Naive thymus-derived CD4-positive, alpha-beta T cell (primary cell): ENCODE measurements around the gene ACP1. TPM values are rescaled to one million over a fixed set of nuclear protein-coding genes. Genes with fewer than 3 reads are reported as not detected.
A peak's percentile ranks its signal among the peaks of the same experiment; 100 is the strongest.

ENCODE experiments used
- ATAC-seq: fragments of 150-1000 bp; cut with Tn5 transposase; 2 replicates; pipeline ENCODE4 v1.10.0; 2021; ENCODE audit warnings: mild to moderate bottlenecking, moderate library complexity
- CTCF ChIA-PET: fragments of 350-600 bp; sonication (Branson Sonifier 250); formaldehyde crosslinking; loops from one replicate; lab custom pipeline; 2021; ENCODE audit warnings: antibody characterized with exemption; lab: Charles Lee
- POLR2A ChIA-PET: fragments of 350-600 bp; sonication (Branson Sonifier 250); formaldehyde crosslinking; loops from one replicate; lab custom pipeline; 2021; ENCODE audit warnings: antibody characterized with exemption, inconsistent platforms; lab: Charles Lee
- DNase-seq, 9 donors: peaks; one replicate each; pipeline versions ENCODE4 v3.0.0 to v3.0.0-alpha.2; 2020 to 2022; ENCODE audit warnings: mixed read lengths in 1 of 9
- H3K27ac ChIP-seq: one replicate; pipeline ENCODE4 v1.7.0; 2013; ENCODE audit warnings: mild to moderate bottlenecking, low read depth, low read length, moderate library complexity
- H3K27me3 ChIP-seq, 2 donors: one replicate each; pipeline ENCODE4 v1.7.0; 2013; ENCODE audit warnings: low read length in 2 of 2, mild to moderate bottlenecking in 2 of 2, moderate library complexity in 2 of 2; ENCODE audit not compliant: control insufficient read depth in 2 of 2, insufficient read depth in 2 of 2
- H3K36me3 ChIP-seq, 3 experiments: 1 replicate in 2 of 3; 2 replicates in 1 of 3; pipeline ENCODE4 v1.7.0; 2013; ENCODE audit warnings: low read length in 3 of 3, mild to moderate bottlenecking in 3 of 3, moderate library complexity in 1 of 3; ENCODE audit not compliant: insufficient read depth in 3 of 3, control insufficient read depth in 2 of 3
- H3K4me1 ChIP-seq, 2 donors: one replicate each; pipeline ENCODE4 v1.7.0; 2013; ENCODE audit warnings: low read length in 2 of 2, mild to moderate bottlenecking in 2 of 2, moderate library complexity in 1 of 2; ENCODE audit not compliant: control insufficient read depth in 2 of 2, insufficient read depth in 2 of 2
- H3K4me3 ChIP-seq: 2 replicates; pipeline ENCODE4 v1.7.0; 2013; ENCODE audit warnings: mild to moderate bottlenecking, low read length
- H3K9me3 ChIP-seq, 3 experiments: 1 replicate in 2 of 3; 2 replicates in 1 of 3; pipeline ENCODE4 v1.7.0; 2013; ENCODE audit warnings: low read length in 3 of 3; ENCODE audit not compliant: control insufficient read depth in 2 of 3
- H3K27ac Mint-ChIP-seq, 9 donors: one replicate each; pipeline ENCODE4 v1.8.0; 2020 to 2022; ENCODE audit warnings: mixed read lengths in 9 of 9, mild to moderate bottlenecking in 8 of 9, moderate library complexity in 5 of 9, inconsistent platforms in 2 of 9
- H3K27me3 Mint-ChIP-seq, 5 donors: one replicate each; pipeline ENCODE4 v1.8.0; 2021 to 2022; ENCODE audit warnings: mixed read lengths in 5 of 5, mild to moderate bottlenecking in 1 of 5
- H3K36me3 Mint-ChIP-seq, 5 donors: one replicate each; pipeline ENCODE4 v1.8.0; 2020 to 2022; ENCODE audit warnings: mixed read lengths in 5 of 5, mild to moderate bottlenecking in 3 of 5, inconsistent platforms in 1 of 5
- H3K4me1 Mint-ChIP-seq, 7 donors: one replicate each; pipeline ENCODE4 v1.8.0; 2020 to 2022; ENCODE audit warnings: mixed read lengths in 7 of 7, mild to moderate bottlenecking in 3 of 7, inconsistent platforms in 1 of 7
- H3K4me3 Mint-ChIP-seq, 10 donors: one replicate each; pipeline ENCODE4 v1.8.0; 2020 to 2022; ENCODE audit warnings: mild to moderate bottlenecking in 10 of 10, mixed read lengths in 10 of 10, moderate library complexity in 6 of 10, inconsistent platforms in 2 of 10
- H3K9me3 Mint-ChIP-seq, 11 donors: one replicate each; pipeline ENCODE4 v1.8.0; 2020 to 2022; ENCODE audit warnings: mixed read lengths in 11 of 11, mild to moderate bottlenecking in 4 of 11, inconsistent platforms in 1 of 11, moderate library complexity in 1 of 11
- intact Hi-C, 2 donors: fragments of 100-400 bp; cut with micrococcal nuclease; formaldehyde crosslinking; loops; one replicate each; pipeline ENCODE4 v1.15.1; 2023
- polyA plus RNA-seq, 2 donors: library from polyadenylated mRNA; unstranded; fragments of 300-500 nt; fragmentation: Illumina TruSeq; gene quantifications; one replicate each; pipeline ENCODE4 v1.2.3, GENCODE V29; 2021
- total RNA-seq, 6 experiments: library from RNA in 5 of 6; stranded (reverse) in 5 of 6; gene quantifications; 1 replicate in 5 of 6; 2 replicates in 1 of 6; pipeline ENCODE4 v1.2.3 and lab custom pipeline; 2021 to 2026

ACP1 gene
- total and polyA plus RNA-seq, 7 experiments from 2014 or later: 61.1 to 199 (median 91.3) TPM

GRCh38 chr2:257842-258241, 6.9 kb upstream of the ACP1 start:
- intact Hi-C loops: no loop called here

GRCh38 chr2:258933-259332, 5.8 kb upstream of the ACP1 start:
- Mint-ChIP-seq H3K27ac (no peak overlapping the region), H3K27me3 (no peaks in the 10 kb centered on the region), H3K9me3 (peaks cover 0 to 27% (median 9%) of the 10 kb centered on the region in 11 donors), H3K4me3 (no peak overlapping the region), H3K36me3 (peaks cover 8 to 37% (median 19%) of the 10 kb centered on the region in 5 donors), H3K4me1 (peaks cover 0 to 27% (median 6%) of the 10 kb centered on the region in 7 donors)
- no peaks in the 10 kb centered on the region for H3K36me3 ChIP-seq
- no peak overlapping the region for H3K27ac ChIP-seq
- DNase-seq (no peak), ATAC-seq (no peak)
- ChIA-PET POLR2A (no interaction called here), CTCF (no interaction called here)
- H3K4me1 ChIP-seq: peaks cover 5 to 8% of the 10 kb centered on the region in 2 donors
- H3K9me3 ChIP-seq: peaks cover 0 to 12% (median 0%) of the 10 kb centered on the region in 3 experiments
- no peaks in the 10 kb centered on the region for H3K27me3 ChIP-seq
- H3K4me3 ChIP-seq: no peak overlapping the region
- intact Hi-C loops: no loop called here

More at GRCh38 chr2:257842-258241, 6.9 kb upstream of the ACP1 start:
- H3K4me1 ChIP-seq: no peaks in the 10 kb centered on the region
- ChIA-PET POLR2A (no interaction called here), CTCF (no interaction called here)
- Mint-ChIP-seq H3K9me3 (peaks cover 0 to 27% (median 9%) of the 10 kb centered on the region in 11 donors), H3K4me1 (peaks cover 0 to 19% (median 4%) of the 10 kb centered on the region in 7 donors), H3K36me3 (peaks cover 8 to 37% (median 19%) of the 10 kb centered on the region in 5 donors), H3K27ac (peak overlapping the region in 1 of 9 donors; percentile 33), H3K4me3 (no peak overlapping the region), H3K27me3 (no peaks in the 10 kb centered on the region)
- DNase-seq: no peak
- no peaks in the 10 kb centered on the region for H3K36me3 ChIP-seq
- H3K9me3 ChIP-seq: peaks cover 0 to 12% (median 0%) of the 10 kb centered on the region in 3 experiments
- ATAC-seq: no peak
- no peaks in the 10 kb centered on the region for H3K27me3 ChIP-seq
- no peak overlapping the region for H3K27ac ChIP-seq
- H3K4me3 ChIP-seq: no peak overlapping the region

DNA sequence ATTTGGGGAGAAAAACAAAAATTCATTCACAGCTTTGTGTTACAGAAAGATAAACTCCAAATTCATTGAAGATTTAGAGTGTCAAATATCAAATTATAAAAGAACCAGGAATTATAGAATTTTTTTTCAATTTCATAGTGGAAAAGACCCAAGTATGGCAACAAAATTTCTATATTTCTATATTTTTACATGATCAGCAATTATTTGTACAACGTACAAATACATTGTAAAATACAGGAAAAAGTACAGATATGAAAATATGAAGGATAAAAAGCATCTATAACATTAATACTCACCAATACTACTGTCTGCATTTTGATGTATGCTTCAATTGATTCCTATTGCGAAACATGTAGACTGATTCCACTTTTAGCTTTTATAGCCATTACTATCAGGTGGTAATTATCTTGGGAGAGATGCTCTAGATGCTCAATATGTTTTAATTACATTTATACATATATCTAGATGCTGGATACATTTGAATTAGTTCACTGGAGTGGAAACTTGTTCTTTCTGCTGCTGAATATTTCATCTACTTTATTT, 4.9 kb upstream of the ACP1 start:
- no peak overlapping the region for H3K27ac ChIP-seq
- ATAC-seq (no peak), DNase-seq (no peak)
- peaks cover 5 to 8% of the 10 kb centered on the region in 2 donors for H3K4me1 ChIP-seq
- no peaks in the 10 kb centered on the region for H3K36me3 ChIP-seq
- Mint-ChIP-seq H3K4me1 (peaks cover 0 to 30% (median 6%) of the 10 kb centered on the region in 7 donors), H3K9me3 (peaks cover 0 to 27% (median 9%) of the 10 kb centered on the region in 11 donors), H3K4me3 (no peak overlapping the region), H3K27me3 (no peaks in the 10 kb centered on the region), H3K36me3 (peaks cover 8 to 37% (median 19%) of the 10 kb centered on the region in 5 donors), H3K27ac (no peak overlapping the region)
- H3K27me3 ChIP-seq: no peaks in the 10 kb centered on the region
- ChIA-PET POLR2A (interaction anchor here (0.8 kb wide), 1 partner anchor 29 kb away, joined by 3 read pairs; no protein-coding TSS in a partner anchor), CTCF (no interaction called here)
- no peak overlapping the region for H3K4me3 ChIP-seq
- peaks cover 0 to 12% (median 0%) of the 10 kb centered on the region in 3 experiments for H3K9me3 ChIP-seq
- intact Hi-C loops: loop anchor here in 1 of 2 donors (5.0 kb wide), 2 partner anchors 177 to 377 kb away; no protein-coding TSS in a partner anchor

- DNase-seq (no peak), ATAC-seq (no peak)
- Histone ChIP-seq H3K4me3 (no peak overlapping the region), H3K27me3 (no peaks in the 10 kb centered on the region), H3K27ac (no peak overlapping the region), H3K4me1 (peaks cover 11 to 14% of the 10 kb centered on the region in 2 donors), H3K36me3 (no peaks in the 10 kb centered on the region), H3K9me3 (peaks cover 0 to 12% (median 0%) of the 10 kb centered on the region in 3 experiments)
- Mint-ChIP-seq H3K4me3 (no peak overlapping the region), H3K36me3 (peaks cover 8 to 37% (median 19%) of the 10 kb centered on the region in 5 donors), H3K9me3 (peaks cover 0 to 27% (median 9%) of the 10 kb centered on the region in 11 donors), H3K27ac (peak overlapping the region in 1 of 9 donors; percentile 51), H3K4me1 (peaks cover 0 to 37% (median 12%) of the 10 kb centered on the region in 7 donors), H3K27me3 (no peaks in the 10 kb centered on the region)
- CTCF ChIA-PET: no interaction called here
- intact Hi-C loops: loop anchor here in 1 of 2 donors (5.0 kb wide), 2 partner anchors 177 to 377 kb away; no protein-coding TSS in a partner anchor
- POLR2A ChIA-PET: interaction anchor here (0.8 kb wide), 2 partner anchors 21 to 29 kb away, joined by 3 read pairs; no protein-coding TSS in a partner anchor
Measured at GRCh38 chr2:260507-261161, 4.1 kb upstream of the ACP1 start.

DNA sequence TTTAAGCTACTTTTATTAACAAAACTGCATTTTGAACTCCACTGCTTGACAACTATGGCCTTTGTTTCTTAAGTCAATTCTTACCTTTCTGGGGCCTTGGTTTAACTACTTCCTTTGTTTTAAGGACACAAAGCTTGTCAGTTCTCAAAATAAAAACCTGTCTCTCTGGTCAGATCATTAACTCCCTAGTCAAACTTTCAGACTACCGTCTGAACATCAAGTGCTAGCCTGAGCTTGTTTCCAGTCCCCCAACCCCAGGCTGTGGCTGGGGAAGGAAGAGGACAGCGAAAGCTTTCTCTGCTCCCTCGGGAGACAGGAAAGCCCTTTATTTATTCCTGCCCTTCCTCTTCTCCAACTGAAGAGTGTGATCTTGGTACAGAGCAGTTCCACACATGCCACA, 2.6 kb upstream of the ACP1 start:
- no peaks in the 10 kb centered on the region for H3K27me3 ChIP-seq
- no peaks in the 10 kb centered on the region for H3K27me3 Mint-ChIP-seq
- peak overlapping the region in 7 of 9 donors; percentile 8 to 96 (median 80) for H3K27ac Mint-ChIP-seq
- H3K4me1 ChIP-seq: peaks cover 21 to 26% of the 10 kb centered on the region in 2 donors
- ATAC-seq (no peak), DNase-seq (no peak)
- H3K36me3 ChIP-seq: no peaks in the 10 kb centered on the region
- peak overlapping the region in 9 of 10 donors; percentile 4 to 95 (median 62) for H3K4me3 Mint-ChIP-seq
- H3K4me3 ChIP-seq: no peak overlapping the region
- ChIA-PET CTCF (no interaction called here), POLR2A (interaction anchor here (0.6 to 1.7 kb wide), 2 partner anchors 22 to 24 kb away, joined by 3 to 5 read pairs; no protein-coding TSS in a partner anchor)
- no peak overlapping the region for H3K27ac ChIP-seq
- H3K9me3 Mint-ChIP-seq: peaks cover 0 to 24% (median 9%) of the 10 kb centered on the region in 11 donors
- peaks cover 6 to 52% (median 26%) of the 10 kb centered on the region in 7 donors for H3K4me1 Mint-ChIP-seq
- peaks cover 8 to 37% (median 19%) of the 10 kb centered on the region in 5 donors for H3K36me3 Mint-ChIP-seq
- intact Hi-C loops: loop anchor here in 1 of 2 donors (5.0 kb wide), 2 partner anchors 175 to 375 kb away; no protein-coding TSS in a partner anchor
- H3K9me3 ChIP-seq: peaks cover 0 to 12% (median 0%) of the 10 kb centered on the region in 3 experiments

DNA sequence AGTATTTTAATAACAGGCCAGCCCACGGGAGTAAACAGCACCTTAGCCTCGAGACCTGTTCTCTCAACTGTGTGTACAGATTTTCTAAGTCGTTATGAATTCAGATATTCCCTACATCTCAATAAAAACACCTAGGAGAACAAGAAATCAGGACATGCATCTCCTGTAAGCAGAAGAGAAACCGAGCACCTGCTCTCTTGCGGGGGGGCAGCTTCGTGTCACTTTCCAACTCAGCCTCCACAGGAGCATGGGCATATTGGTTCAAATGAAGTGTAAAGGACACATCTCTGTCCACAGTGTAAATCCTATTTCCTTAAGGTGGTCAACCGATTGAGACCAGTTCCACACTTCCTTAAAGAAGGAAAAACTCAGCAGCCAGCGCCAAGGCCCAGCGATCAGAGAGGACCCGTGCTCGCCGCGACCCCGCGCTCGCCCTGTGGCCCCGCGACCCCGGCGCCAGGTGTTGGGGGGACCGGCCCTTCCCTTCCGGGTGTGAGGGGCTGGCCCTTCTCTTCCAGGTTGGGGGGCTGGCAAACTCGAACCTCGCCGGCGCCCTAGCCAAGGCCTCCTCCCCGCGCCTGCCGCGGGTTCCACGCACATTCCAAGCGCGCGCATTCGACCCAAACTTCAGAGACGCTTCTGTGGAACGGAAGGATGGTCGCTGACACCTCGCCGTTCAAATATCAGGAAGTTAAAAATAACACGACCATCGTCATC, 1.6 kb upstream of the ACP1 start:
- no peaks in the 10 kb centered on the region for H3K36me3 ChIP-seq
- H3K4me1 ChIP-seq: peaks cover 21 to 26% of the 10 kb centered on the region in 2 donors
- intact Hi-C loops: loop anchor here in 1 of 2 donors (5.0 kb wide), 2 partner anchors 174 to 374 kb away; no protein-coding TSS in a partner anchor
- Mint-ChIP-seq H3K36me3 (peaks cover 4 to 34% (median 16%) of the 10 kb centered on the region in 5 donors), H3K27me3 (no peaks in the 10 kb centered on the region), H3K4me1 (peaks cover 12 to 63% (median 37%) of the 10 kb centered on the region in 7 donors), H3K9me3 (peaks cover 0 to 16% (median 6%) of the 10 kb centered on the region in 11 donors), H3K27ac (peak overlapping the region; percentile 29 to 98 (median 88)), H3K4me3 (peak overlapping the region; percentile 75 to 98 (median 94))
- no peaks in the 10 kb centered on the region for H3K27me3 ChIP-seq
- POLR2A ChIA-PET: interaction anchor here (0.6 to 2.1 kb wide), 5 partner anchors 23 to 93 kb away, joined by 3 to 12 read pairs (median 4); no protein-coding TSS in a partner anchor
- H3K27ac ChIP-seq: peak overlapping the region; percentile 87
- peak overlapping the region; percentile 90 for H3K4me3 ChIP-seq
- peak in 2 of 9 donors; percentile 12 to 13 for DNase-seq
- H3K9me3 ChIP-seq: peaks cover 0 to 7% (median 0%) of the 10 kb centered on the region in 3 experiments
- CTCF ChIA-PET: no interaction called here
- ATAC-seq: no peak
